CD4-positive, alpha-beta T cell treated with Interleukin-12 subunit alpha and Interleukin-12 subunit beta, for 1 hour (primary cell): ENCODE measurements around the gene LRRC47.
A peak's percentile ranks its signal among the peaks of the same experiment; 100 is the strongest.

Source experiments
- DNase-seq: peaks from one replicate; pipeline ENCODE4 v3.0.0-alpha.2; 2020

The LRRC47 gene

GRCh38 chr1:3785456-3786157, 10.7 kb downstream of the LRRC47 start:
- no peak for DNase-seq

GRCh38 chr1:3785045-3785444, 11.3 kb downstream of the LRRC47 start:
- DNase-seq = no peak

GRCh38 chr1:3783651-3784474, 12.4 kb downstream of the LRRC47 start:
- DNase-seq = no peak

GRCh38 chr1:3780901-3781300, 15.4 kb downstream of the LRRC47 start:
- DNase-seq = no peak

- DNase-seq = no peak
These were observed 16.3 kb downstream of the LRRC47 start for GRCh38 chr1:3779912-3780416.

GRCh38 chr1:3779265-3779911, 16.9 kb downstream of the LRRC47 start:
- no peak for DNase-seq

- DNase-seq = no peak
These were observed 17.6 kb downstream of the LRRC47 start for GRCh38 chr1:3778590-3779264.

GRCh38 chr1:3777647-3778589, 18.4 kb downstream of the LRRC47 start:
- DNase-seq = no peak

GRCh38 chr1:3777078-3777547, 19.2 kb downstream of the LRRC47 start:
- no peak for DNase-seq

- DNase-seq = no peak
These were observed 19.9 kb downstream of the LRRC47 start for GRCh38 chr1:3776231-3776961.

- peak; percentile 57 for DNase-seq
These were observed 20.6 kb downstream of the LRRC47 start for GRCh38 chr1:3775490-3776230.

- no peak for DNase-seq
These were observed 21.3 kb downstream of the LRRC47 start for GRCh38 chr1:3774946-3775489.

- DNase-seq = no peak
These were observed 21.9 kb downstream of the LRRC47 start for GRCh38 chr1:3774276-3774945.

GRCh38 chr1:3773572-3774275, 22.6 kb downstream of the LRRC47 start:
- DNase-seq = no peak

- no peak for DNase-seq
These were observed 23.4 kb downstream of the LRRC47 start, which contains the start of gene SMIM1 for GRCh38 chr1:3772715-3773571. Gene SMIM1, plus strand, starts transcription at chr1:3772749. Its CDS starts 2,625 bp downstream, at chr1:3775374.

- DNase-seq = peak; percentile 93
These were observed 24.1 kb downstream of the LRRC47 start for GRCh38 chr1:3772027-3772714.
